ENCODE data around the gene FTCD. TPM values are rescaled to one million over a fixed set of nuclear protein-coding genes. Genes with fewer than 3 reads are reported as not detected.

FTCD gene
- total RNA-seq, 1 donor from 2014 or later, result 0.85 TPM

DNA sequence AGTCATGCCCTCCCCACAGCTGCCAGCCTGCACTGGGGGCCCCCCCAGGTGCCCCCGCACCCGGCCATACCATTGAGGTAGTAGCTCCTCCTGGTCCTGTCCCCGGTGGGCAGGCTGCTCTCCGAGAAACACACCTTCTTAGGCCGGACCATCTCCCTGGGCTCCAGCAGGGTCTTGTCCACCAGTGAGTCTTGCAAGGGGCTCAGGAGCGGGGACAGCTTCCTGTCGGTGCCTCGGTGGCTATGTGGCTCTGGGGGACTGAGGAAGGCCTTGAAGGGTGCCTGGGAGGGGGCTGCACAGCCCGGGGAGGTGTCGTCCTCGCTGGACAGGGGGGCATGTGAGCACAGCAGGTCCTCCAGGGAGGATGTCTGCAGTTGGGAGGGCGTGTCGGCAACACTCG, 12.9 kb upstream of the FTCD start:
- no peaks in the 10 kb centered on the region for H3K4me1 ChIP-seq
- H3K27ac ChIP-seq, result no peak overlapping the region
- peak in 1 of 2 donors; percentile 59 for DNase-seq (ENCODE audit: low spot score in 2 of 2)
- no peak overlapping the region for H3K4me3 ChIP-seq
- intact Hi-C loops (cut with DNase I), result no loop called here
- H3K27me3 ChIP-seq, result no peaks in the 10 kb centered on the region
- no peaks in the 10 kb centered on the region for H3K9me3 ChIP-seq
- H3K36me3 ChIP-seq, result no peaks in the 10 kb centered on the region
- TF ChIP-seq, protein P1, sequence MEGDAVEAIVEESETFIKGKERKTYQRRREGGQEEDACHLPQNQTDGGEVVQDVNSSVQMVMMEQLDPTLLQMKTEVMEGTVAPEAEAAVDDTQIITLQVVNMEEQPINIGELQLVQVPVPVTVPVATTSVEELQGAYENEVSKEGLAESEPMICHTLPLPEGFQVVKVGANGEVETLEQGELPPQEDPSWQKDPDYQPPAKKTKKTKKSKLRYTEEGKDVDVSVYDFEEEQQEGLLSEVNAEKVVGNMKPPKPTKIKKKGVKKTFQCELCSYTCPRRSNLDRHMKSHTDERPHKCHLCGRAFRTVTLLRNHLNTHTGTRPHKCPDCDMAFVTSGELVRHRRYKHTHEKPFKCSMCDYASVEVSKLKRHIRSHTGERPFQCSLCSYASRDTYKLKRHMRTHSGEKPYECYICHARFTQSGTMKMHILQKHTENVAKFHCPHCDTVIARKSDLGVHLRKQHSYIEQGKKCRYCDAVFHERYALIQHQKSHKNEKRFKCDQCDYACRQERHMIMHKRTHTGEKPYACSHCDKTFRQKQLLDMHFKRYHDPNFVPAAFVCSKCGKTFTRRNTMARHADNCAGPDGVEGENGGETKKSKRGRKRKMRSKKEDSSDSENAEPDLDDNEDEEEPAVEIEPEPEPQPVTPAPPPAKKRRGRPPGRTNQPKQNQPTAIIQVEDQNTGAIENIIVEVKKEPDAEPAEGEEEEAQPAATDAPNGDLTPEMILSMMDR (IDR thresholded peaks at IDR 0.05), result no peak

DNA sequence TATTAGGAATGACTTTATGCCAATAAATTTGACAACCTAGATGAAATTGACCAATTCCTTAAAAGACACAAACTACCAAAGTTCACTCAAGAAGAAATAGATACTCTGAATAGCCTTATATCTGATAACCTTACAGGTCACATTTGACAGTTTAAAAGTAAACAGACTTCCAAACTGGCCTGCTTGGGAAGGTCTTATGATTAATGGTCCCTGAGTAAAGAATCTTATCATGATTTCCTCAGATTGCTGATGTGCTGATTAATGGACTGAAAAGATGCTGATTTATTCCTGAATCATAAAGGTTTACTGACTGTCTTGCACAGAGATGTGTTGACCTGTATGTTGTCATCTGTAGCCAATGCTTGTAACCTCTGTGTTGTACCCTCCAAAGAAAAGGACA, 9.7 kb upstream of the FTCD start:
- Histone ChIP-seq H3K27ac (no peak overlapping the region), H3K36me3 (peaks cover 0 to 5% of the 10 kb centered on the region in 2 donors), H3K4me3 (no peak overlapping the region), H3K4me1 (no peaks in the 10 kb centered on the region), H3K27me3 (no peaks in the 10 kb centered on the region), H3K9me3 (no peaks in the 10 kb centered on the region)
- TF ChIP-seq, protein P1 (IDR thresholded peaks at IDR 0.05), result no peak
- no peak for DNase-seq (ENCODE audit: low spot score in 2 of 2)
- intact Hi-C loops (cut with DNase I), result no loop called here

GRCh38 chr21:46163380-46163779, 8.0 kb upstream of the FTCD start:
- no peak for DNase-seq (ENCODE audit: low spot score in 2 of 2)
- no peaks in the 10 kb centered on the region for H3K4me1 ChIP-seq
- no peaks in the 10 kb centered on the region for H3K27me3 ChIP-seq
- TF ChIP-seq, protein P1 (IDR thresholded peaks at IDR 0.05), result no peak
- intact Hi-C loops (cut with DNase I), result no loop called here
- H3K4me3 ChIP-seq, result no peak overlapping the region
- no peaks in the 10 kb centered on the region for H3K9me3 ChIP-seq
- peaks cover 0 to 5% of the 10 kb centered on the region in 2 donors for H3K36me3 ChIP-seq
- no peak overlapping the region for H3K27ac ChIP-seq

- H3K27me3 ChIP-seq, result no peaks in the 10 kb centered on the region
- H3K4me3 ChIP-seq, result no peak overlapping the region
- no peaks in the 10 kb centered on the region for H3K4me1 ChIP-seq
- H3K9me3 ChIP-seq, result no peaks in the 10 kb centered on the region
- H3K27ac ChIP-seq, result no peak overlapping the region
- intact Hi-C loops (cut with DNase I), result no loop called here
- H3K36me3 ChIP-seq, result peaks cover 0 to 5% of the 10 kb centered on the region in 2 donors
- peak in 1 of 2 donors; percentile 60 for DNase-seq (ENCODE audit: low spot score in 2 of 2)
- TF ChIP-seq, protein P1 (IDR thresholded peaks at IDR 0.05), result no peak
These were observed 6.5 kb upstream of the FTCD start for GRCh38 chr21:46161633-46162592.

DNA sequence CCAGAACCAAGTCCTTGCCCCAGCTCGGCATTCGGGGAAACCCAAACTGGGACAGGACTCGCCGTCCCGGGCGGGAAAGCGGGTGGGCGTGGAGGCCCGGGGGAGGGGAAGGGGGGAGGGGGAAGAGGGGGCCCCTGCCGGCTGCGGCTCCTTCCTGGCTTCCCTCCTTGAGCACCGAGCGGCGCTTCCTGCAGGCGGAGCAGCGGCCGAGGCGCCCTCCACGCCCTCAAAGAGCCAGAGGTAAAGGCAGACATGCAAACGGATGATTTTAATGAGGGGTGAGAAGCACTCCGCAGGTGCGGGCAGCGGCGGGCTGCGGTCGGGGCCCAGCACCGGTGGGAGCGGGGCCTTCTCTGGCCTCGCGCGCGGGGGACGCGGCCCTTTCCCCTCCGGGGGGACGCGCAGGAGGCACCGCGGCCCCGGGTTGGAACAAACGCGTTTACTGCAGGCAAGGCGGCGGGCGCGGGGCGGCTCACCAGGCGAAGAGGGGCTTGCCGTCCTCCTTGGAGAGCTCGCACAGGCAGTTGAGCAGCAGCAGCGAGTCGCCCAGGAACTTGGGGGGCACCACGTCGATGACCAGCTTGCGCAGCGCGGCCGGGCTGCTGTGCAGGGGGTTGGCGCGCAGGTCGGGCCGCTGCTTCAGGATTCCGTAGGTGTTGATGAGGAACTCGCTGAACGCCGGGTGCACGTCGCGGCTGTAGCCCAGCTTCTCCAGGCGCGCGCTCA, 5.7 kb upstream of the FTCD start:
- H3K9me3 ChIP-seq, result no peaks in the 10 kb centered on the region
- peak in 1 of 2 donors; percentile 57 for DNase-seq (ENCODE audit: low spot score in 2 of 2)
- intact Hi-C loops (cut with DNase I), result no loop called here
- TF ChIP-seq, protein P1 (IDR thresholded peaks at IDR 0.05), result no peak
- H3K27ac ChIP-seq, result no peak overlapping the region
- H3K36me3 ChIP-seq, result peaks cover 0 to 5% of the 10 kb centered on the region in 2 donors
- H3K4me1 ChIP-seq, result no peaks in the 10 kb centered on the region
- H3K4me3 ChIP-seq, result no peak overlapping the region
- no peaks in the 10 kb centered on the region for H3K27me3 ChIP-seq
